Hepatocyte (in vitro differentiated cells): ENCODE data around the gene KCNIP3.

Experiments
- EZH2phosphoT487 ChIP-seq: fragments of 200-600 bp; sonication (generic); IDR thresholded peaks from one replicate; pipeline ENCODE4 v1.6.1; 2018; ENCODE audit warnings: antibody characterized with exemption, mild to moderate bottlenecking, low read depth, moderate library complexity; ENCODE audit not compliant: unreplicated experiment, severe bottlenecking
- TF ChIP-seq, protein P1 (sequence below): fragments of 200-600 bp; sonication (generic); IDR thresholded peaks from 2 replicates; pipeline ENCODE4 v1.5.1; 2016; ENCODE audit warnings: antibody characterized with exemption, mild to moderate bottlenecking; ENCODE audit not compliant: poor library complexity

DNA sequence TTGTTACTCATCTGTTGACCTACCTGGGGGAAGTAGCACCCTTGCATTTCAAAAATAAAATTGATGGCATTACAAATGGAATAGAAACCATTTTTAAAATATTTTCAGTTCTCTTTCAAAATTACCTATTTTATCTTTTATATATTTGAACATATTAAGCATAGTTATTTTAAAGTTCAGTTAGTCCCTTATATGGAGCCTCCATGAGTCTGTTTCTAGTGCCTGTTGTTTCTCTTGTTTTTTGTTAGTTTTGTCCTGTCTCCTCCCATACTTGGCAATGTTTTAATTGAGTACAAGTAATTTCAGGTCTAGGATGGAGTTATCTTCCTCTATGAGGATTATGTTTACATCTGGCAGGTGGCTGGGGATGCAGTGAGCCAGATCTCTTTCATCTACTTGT is 5.9 kb upstream of the KCNIP3 start:
- TF ChIP-seq EZH2phosphoT487, result no peak
- TF ChIP-seq, protein P1, sequence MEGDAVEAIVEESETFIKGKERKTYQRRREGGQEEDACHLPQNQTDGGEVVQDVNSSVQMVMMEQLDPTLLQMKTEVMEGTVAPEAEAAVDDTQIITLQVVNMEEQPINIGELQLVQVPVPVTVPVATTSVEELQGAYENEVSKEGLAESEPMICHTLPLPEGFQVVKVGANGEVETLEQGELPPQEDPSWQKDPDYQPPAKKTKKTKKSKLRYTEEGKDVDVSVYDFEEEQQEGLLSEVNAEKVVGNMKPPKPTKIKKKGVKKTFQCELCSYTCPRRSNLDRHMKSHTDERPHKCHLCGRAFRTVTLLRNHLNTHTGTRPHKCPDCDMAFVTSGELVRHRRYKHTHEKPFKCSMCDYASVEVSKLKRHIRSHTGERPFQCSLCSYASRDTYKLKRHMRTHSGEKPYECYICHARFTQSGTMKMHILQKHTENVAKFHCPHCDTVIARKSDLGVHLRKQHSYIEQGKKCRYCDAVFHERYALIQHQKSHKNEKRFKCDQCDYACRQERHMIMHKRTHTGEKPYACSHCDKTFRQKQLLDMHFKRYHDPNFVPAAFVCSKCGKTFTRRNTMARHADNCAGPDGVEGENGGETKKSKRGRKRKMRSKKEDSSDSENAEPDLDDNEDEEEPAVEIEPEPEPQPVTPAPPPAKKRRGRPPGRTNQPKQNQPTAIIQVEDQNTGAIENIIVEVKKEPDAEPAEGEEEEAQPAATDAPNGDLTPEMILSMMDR, result no peak
